Measurements from ENCODE around the gene CPEB2.

The CPEB2 gene

GRCh38 chr4:15001869-15002658 is at the start of gene CPEB2:
Gene CPEB2, plus strand, starts transcription at chr4:15002481. Its CDS starts 193 bp downstream, at chr4:15002674.
- peak within 1 kb of the TSS; percentile 82 for H3K4me3 ChIP-seq (ENCODE audit: low read length)
- no peak for TF ChIP-seq ZNF274 (IDR thresholded peaks at IDR 0.05; ENCODE audit: low read depth, low read length)

- TF ChIP-seq ZNF274 (IDR thresholded peaks at IDR 0.05; ENCODE audit: low read depth, low read length): no peak
Measured at GRCh38 chr4:14958436-14958835, 43.8 kb upstream of the CPEB2 start.

GRCh38 chr4:14961292-14961691 is 41.0 kb upstream of the CPEB2 start:
- no peak overlapping the region for H3K4me3 ChIP-seq (ENCODE audit: low read length)

More at GRCh38 chr4:14958436-14958835, 43.8 kb upstream of the CPEB2 start:
- H3K4me3 ChIP-seq (ENCODE audit: low read length): no peak overlapping the region

GRCh38 chr4:14965071-14965470 is 37.2 kb upstream of the CPEB2 start:
- H3K4me3 ChIP-seq (ENCODE audit: low read length): no peak overlapping the region
- no peak for TF ChIP-seq ZNF274 (IDR thresholded peaks at IDR 0.05; ENCODE audit: low read depth, low read length)

More at GRCh38 chr4:14961292-14961691, 41.0 kb upstream of the CPEB2 start:
- TF ChIP-seq ZNF274 (IDR thresholded peaks at IDR 0.05; ENCODE audit: low read depth, low read length): no peak

- TF ChIP-seq ZNF274 (IDR thresholded peaks at IDR 0.05; ENCODE audit: low read depth, low read length): no peak
- no peak overlapping the region for H3K4me3 ChIP-seq (ENCODE audit: low read length)
Measured at GRCh38 chr4:14967982-14968381, 34.3 kb upstream of the CPEB2 start.

- no peak overlapping the region for H3K4me3 ChIP-seq (ENCODE audit: low read length)
- TF ChIP-seq ZNF274 (IDR thresholded peaks at IDR 0.05; ENCODE audit: low read depth, low read length): no peak
Measured at GRCh38 chr4:14977830-14978229, 24.5 kb upstream of the CPEB2 start.

- no peak for TF ChIP-seq ZNF274 (IDR thresholded peaks at IDR 0.05; ENCODE audit: low read depth, low read length)
- no peak overlapping the region for H3K4me3 ChIP-seq (ENCODE audit: low read length)
Measured at GRCh38 chr4:14984448-14984847, 17.8 kb upstream of the CPEB2 start.

- H3K4me3 ChIP-seq (ENCODE audit: low read length): no peak overlapping the region
- no peak for TF ChIP-seq ZNF274 (IDR thresholded peaks at IDR 0.05; ENCODE audit: low read depth, low read length)
Measured at GRCh38 chr4:14985161-14985560, 17.1 kb upstream of the CPEB2 start.

GRCh38 chr4:14985843-14986242 is 16.4 kb upstream of the CPEB2 start:
- TF ChIP-seq ZNF274 (IDR thresholded peaks at IDR 0.05; ENCODE audit: low read depth, low read length): no peak
- H3K4me3 ChIP-seq (ENCODE audit: low read length): no peak overlapping the region

GRCh38 chr4:14987054-14987453 is 15.2 kb upstream of the CPEB2 start:
- H3K4me3 ChIP-seq (ENCODE audit: low read length): no peak overlapping the region
- no peak for TF ChIP-seq ZNF274 (IDR thresholded peaks at IDR 0.05; ENCODE audit: low read depth, low read length)

GRCh38 chr4:14990484-14990883 is 11.8 kb upstream of the CPEB2 start:
- TF ChIP-seq ZNF274 (IDR thresholded peaks at IDR 0.05; ENCODE audit: low read depth, low read length): no peak
- no peak overlapping the region for H3K4me3 ChIP-seq (ENCODE audit: low read length)

GRCh38 chr4:14994242-14994641 is 8.0 kb upstream of the CPEB2 start:
- no peak overlapping the region for H3K4me3 ChIP-seq (ENCODE audit: low read length)
- TF ChIP-seq ZNF274 (IDR thresholded peaks at IDR 0.05; ENCODE audit: low read depth, low read length): no peak

- peak overlapping the region; percentile 82 for H3K4me3 ChIP-seq (ENCODE audit: low read length)
- TF ChIP-seq ZNF274 (IDR thresholded peaks at IDR 0.05; ENCODE audit: low read depth, low read length): no peak
Measured at GRCh38 chr4:15001248-15001868, 923 bp upstream of the CPEB2 start.

GRCh38 chr4:15002659-15003400 is 549 bp downstream of the CPEB2 start:
- peak overlapping the region; percentile 72 for H3K4me3 ChIP-seq (ENCODE audit: low read length)
- no peak for TF ChIP-seq ZNF274 (IDR thresholded peaks at IDR 0.05; ENCODE audit: low read depth, low read length)
